GM18951 (cell line): Measurements from ENCODE around the gene TUBD1.
"Not testable (repeated sequence)": the region's sequence is repeated elsewhere in the genome, so short reads cannot be mapped to it uniquely, and the experiment has no call there.

Source experiments
- POLR2A ChIP-seq: IDR thresholded peaks from 4 replicates; pipeline ENCODE4 v1.6.1; 2011; ENCODE audit warnings: mild to moderate bottlenecking; ENCODE audit not compliant: insufficient read length, insufficient read depth; ENCODE audit errors: extremely low read depth
- in situ Hi-C: fragments of 300-500 bp; cut with MboI; formaldehyde crosslinking; loops from one replicate; pipeline ENCODE4 v1.12.0; 2022; ENCODE audit warnings: low sequenced_read_pairs, mixed read lengths, inconsistent platforms; ENCODE audit not compliant: unreplicated experiment

The TUBD1 gene

GRCh38 chr17:59859444-59860025 lies 33.2 kb downstream of the TUBD1 start:
- no peak for TF ChIP-seq POLR2A
- in situ Hi-C loops, result no loop called here

GRCh38 chr17:59858932-59859331 lies 33.8 kb downstream of the TUBD1 start:
- no peak for TF ChIP-seq POLR2A
- in situ Hi-C loops, result no loop called here

GRCh38 chr17:59858167-59858816 lies 34.5 kb downstream of the TUBD1 start:
- in situ Hi-C loops, result no loop called here
- no peak for TF ChIP-seq POLR2A

DNA sequence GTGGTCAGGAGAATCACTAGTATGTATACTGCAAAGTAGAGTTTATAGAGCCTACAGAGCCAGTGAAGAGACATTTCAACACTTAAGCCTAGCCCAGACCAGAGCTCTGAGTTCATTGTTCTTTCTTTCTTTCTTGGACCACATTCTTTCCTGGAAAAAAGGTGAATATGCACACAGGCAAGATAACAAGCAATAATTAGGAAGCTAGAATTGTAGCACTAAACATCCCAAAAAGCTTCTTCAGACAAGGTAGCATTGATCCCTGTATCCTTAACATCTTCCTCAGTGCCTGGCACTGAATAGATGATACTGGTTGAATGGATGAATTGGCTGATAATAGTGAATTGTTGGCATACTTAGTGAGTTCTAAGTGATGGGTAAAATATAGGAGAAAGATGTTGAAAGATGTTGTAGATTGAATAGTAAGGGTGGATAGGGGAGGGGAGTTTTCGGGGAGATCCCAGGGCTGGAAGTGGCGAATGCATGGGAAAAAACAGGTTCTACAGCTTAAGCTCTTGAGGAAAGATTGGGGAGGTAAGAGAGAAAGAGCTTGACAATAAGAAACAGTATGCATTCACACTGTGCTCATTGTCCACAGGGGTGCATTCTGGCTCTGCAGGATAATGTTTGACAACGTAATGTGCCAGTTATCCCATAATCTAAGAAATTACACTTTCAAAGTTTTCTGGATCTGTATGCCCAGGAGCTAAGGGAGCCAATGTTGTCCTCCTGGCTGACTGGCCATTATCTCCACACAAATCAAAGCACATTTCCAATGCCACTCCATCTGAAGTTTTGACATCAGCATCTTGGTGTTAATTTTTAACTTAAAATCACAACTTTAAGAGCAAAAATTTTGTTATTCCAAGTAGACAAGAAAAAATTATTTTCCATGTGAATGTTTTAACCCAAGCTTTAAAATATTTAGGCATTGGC lies 35.6 kb downstream of the TUBD1 start:
- in situ Hi-C loops, result no loop called here
- TF ChIP-seq POLR2A, result no peak

DNA sequence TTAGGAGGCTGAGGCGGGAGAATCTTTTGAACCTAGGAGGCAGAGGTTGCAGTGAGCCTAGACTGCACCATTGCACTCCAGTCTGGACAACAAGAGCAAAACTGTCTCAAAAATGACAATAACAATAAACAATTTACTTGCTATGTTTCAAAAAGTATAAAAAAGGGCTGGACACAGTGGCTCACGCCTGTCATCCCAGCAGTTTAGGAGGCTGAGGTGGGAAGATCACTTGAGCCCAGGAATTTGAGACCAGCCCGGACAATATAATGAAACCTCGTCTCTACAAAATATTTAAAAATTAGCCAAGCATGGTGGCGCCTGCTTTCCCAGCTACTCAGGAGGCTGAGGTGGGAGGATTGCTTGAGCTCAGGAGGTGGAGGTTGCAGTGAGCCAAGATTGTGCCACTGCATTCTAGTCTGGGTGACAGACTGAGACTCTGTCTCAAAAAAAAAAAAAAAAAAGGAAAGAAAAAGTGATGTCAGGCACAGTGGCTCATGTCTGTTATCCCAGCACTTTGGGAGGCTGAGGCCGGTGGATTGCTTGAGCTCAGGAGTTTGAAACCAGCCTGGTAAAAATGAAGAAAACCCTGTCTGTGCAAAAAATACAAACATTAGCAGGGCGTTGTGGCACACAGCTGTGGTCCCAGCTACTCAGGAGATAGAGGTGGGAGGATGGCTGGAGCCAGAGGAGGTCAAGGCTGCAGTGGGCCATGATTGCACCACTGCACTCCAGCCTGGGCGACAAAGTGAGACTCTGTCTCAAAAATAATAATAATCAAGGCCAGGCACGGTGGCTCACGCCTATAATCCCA lies 38.6 kb downstream of the TUBD1 start:
- in situ Hi-C loops, result not testable (repeated sequence)

GRCh38 chr17:59853168-59853918 lies 39.4 kb downstream of the TUBD1 start:
- in situ Hi-C loops, result no loop called here
- no peak for TF ChIP-seq POLR2A

DNA sequence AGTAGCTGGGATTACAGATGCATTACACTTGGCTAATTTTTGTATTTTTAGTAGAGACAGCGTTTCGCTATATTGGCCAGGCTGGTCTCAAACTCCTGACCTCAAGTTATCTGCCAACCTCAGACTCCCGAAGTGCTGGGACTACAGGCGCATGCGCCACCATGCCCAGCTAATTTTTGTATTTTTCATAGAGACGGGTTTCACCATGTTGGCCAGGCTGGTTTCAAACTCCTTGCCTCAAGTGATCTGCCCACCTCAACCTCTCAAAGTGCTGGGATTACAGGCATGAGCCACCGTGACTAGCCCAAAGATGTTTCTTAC lies 39.9 kb downstream of the TUBD1 start:
- in situ Hi-C loops, result not testable (repeated sequence)

- no peak for TF ChIP-seq POLR2A
- in situ Hi-C loops, result no loop called here
Measured at GRCh38 chr17:59851439-59852375, 41.0 kb downstream of the TUBD1 start.

DNA sequence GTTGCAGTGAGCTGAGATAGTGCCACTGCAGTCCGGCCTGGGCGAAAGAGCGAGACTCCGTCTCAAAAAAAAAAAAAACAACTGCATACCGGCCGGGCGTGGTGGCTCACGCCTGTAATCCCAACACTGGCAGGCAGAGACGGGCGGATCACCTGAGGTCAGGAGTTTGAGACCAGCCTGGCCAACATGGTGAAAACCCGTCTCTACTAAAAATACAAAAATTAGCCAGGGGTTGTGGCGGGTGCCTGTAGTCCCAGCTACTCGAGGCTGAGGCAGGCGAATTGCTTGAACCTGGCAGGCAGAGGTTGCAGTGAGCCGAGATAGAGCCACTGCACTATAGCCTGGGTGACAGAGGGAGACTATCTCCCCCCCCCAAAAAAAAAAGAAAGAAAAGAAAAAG lies 42.4 kb downstream of the TUBD1 start:
- in situ Hi-C loops, result not testable (repeated sequence)

- in situ Hi-C loops, result no loop called here
- no peak for TF ChIP-seq POLR2A
Measured at GRCh38 chr17:59848778-59849177, 44.0 kb downstream of the TUBD1 start.

GRCh38 chr17:59848385-59848668 lies 44.4 kb downstream of the TUBD1 start:
- TF ChIP-seq POLR2A, result no peak
- in situ Hi-C loops, result no loop called here
